ENCODE data around the gene SMIM44. TPM values are rescaled to one million over a fixed set of nuclear protein-coding genes. Genes with fewer than 3 reads are reported as not detected.

Gene SMIM44
- total RNA-seq, 4 donors from 2014 or later: not detected

- no peaks in the 10 kb centered on the region for H3K4me1 ChIP-seq
- H3K27ac ChIP-seq: no peak overlapping the region
- TF ChIP-seq CTCF (IDR thresholded peaks at IDR 0.05) (no peak), POLR2A (IDR thresholded peaks at IDR 0.05) (no peak)
- H3K27me3 ChIP-seq: no peaks in the 10 kb centered on the region
- no peaks in the 10 kb centered on the region for H3K9me3 ChIP-seq
- no peak for DNase-seq
- no peak overlapping the region for H3K4me3 ChIP-seq (replicated peaks in 1 of 3)
- WGBS, 2 donors: 90 to 92% methylated on average over 18 to 20 of the region's 20 CpGs
- peaks cover 35 to 40% of the 10 kb centered on the region in 2 donors for H3K36me3 ChIP-seq
- intact Hi-C loops (cut with DNase I): no loop called here
These were observed 41.7 kb upstream of the SMIM44 start for GRCh38 chr19:3524904-3525451.

GRCh38 chr19:3524078-3524842 lies 41.0 kb upstream of the SMIM44 start:
- Histone ChIP-seq H3K27me3 (no peaks in the 10 kb centered on the region), H3K9me3 (no peaks in the 10 kb centered on the region), H3K36me3 (peaks cover 35 to 40% of the 10 kb centered on the region in 2 donors), H3K27ac (no peak overlapping the region), H3K4me3 (replicated peaks in 1 of 3) (no peak overlapping the region), H3K4me1 (no peaks in the 10 kb centered on the region)
- intact Hi-C loops (cut with DNase I): no loop called here
- TF ChIP-seq CTCF (IDR thresholded peaks at IDR 0.05) (no peak), POLR2A (IDR thresholded peaks at IDR 0.05) (no peak)
- DNase-seq: no peak
- WGBS, 2 donors: 94% methylated on average over 13 to 26 of the region's 33 CpGs

- intact Hi-C loops (cut with DNase I): no loop called here
- Histone ChIP-seq H3K36me3 (peaks cover 35 to 40% of the 10 kb centered on the region in 2 donors), H3K4me3 (replicated peaks in 1 of 3) (no peak overlapping the region), H3K9me3 (no peaks in the 10 kb centered on the region), H3K4me1 (peaks cover 0 to 5% of the 10 kb centered on the region in 2 donors), H3K27me3 (no peaks in the 10 kb centered on the region), H3K27ac (no peak overlapping the region)
- WGBS, 2 donors: 95 to 97% methylated on average over 11 to 18 of the region's 21 CpGs
- TF ChIP-seq POLR2A (IDR thresholded peaks at IDR 0.05): no peak
- no peak for TF ChIP-seq CTCF (IDR thresholded peaks at IDR 0.05)
- DNase-seq: no peak
These were observed 40.3 kb upstream of the SMIM44 start for GRCh38 chr19:3523361-3524077.

- Histone ChIP-seq H3K4me3 (replicated peaks in 1 of 3) (no peak overlapping the region), H3K4me1 (peaks cover 0 to 9% of the 10 kb centered on the region in 2 donors), H3K36me3 (peaks cover 29 to 36% of the 10 kb centered on the region in 2 donors), H3K9me3 (no peaks in the 10 kb centered on the region), H3K27ac (no peak overlapping the region), H3K27me3 (no peaks in the 10 kb centered on the region)
- intact Hi-C loops (cut with DNase I): no loop called here
- TF ChIP-seq POLR2A (IDR thresholded peaks at IDR 0.05) (no peak), CTCF (IDR thresholded peaks at IDR 0.05) (no peak)
- WGBS, 2 donors: 91 to 95% methylated on average over 20 to 35 of the region's 40 CpGs
- DNase-seq: no peak
These were observed 39.5 kb upstream of the SMIM44 start for GRCh38 chr19:3522421-3523360.

Data from thyroid gland (tissue), 4 donors.